Effector memory CD4-positive, alpha-beta T cell (primary cell): Measurements from ENCODE around the gene OPN4.

Experiments
- DNase-seq, 3 donors: peaks; one replicate each; pipeline ENCODE4 v3.0.0-alpha.2; 2020
- H3K27ac ChIP-seq: 2 replicates; pipeline ENCODE4 v1.7.0; 2013; ENCODE audit warnings: mild to moderate bottlenecking, low read length, moderate library complexity; ENCODE audit not compliant: insufficient read depth, poor library complexity, severe bottlenecking
- H3K27me3 ChIP-seq: replicated peaks from 2 replicates; pipeline ENCODE4 v1.7.0; 2013; ENCODE audit warnings: mild to moderate bottlenecking, low read length; ENCODE audit not compliant: insufficient read depth, control insufficient read depth, poor library complexity, severe bottlenecking
- H3K36me3 ChIP-seq: 2 replicates; pipeline ENCODE4 v1.7.0; 2013; ENCODE audit warnings: mild to moderate bottlenecking, low read length, moderate library complexity; ENCODE audit not compliant: control insufficient read depth, insufficient read depth
- H3K4me1 ChIP-seq: 2 replicates; pipeline ENCODE4 v1.7.0; 2013; ENCODE audit warnings: low read length, mild to moderate bottlenecking; ENCODE audit not compliant: control insufficient read depth, insufficient read depth, poor library complexity, severe bottlenecking
- H3K4me3 ChIP-seq: 2 replicates; pipeline ENCODE4 v1.7.0; 2013; ENCODE audit warnings: low read length, low read depth, mild to moderate bottlenecking; ENCODE audit not compliant: insufficient read depth, poor library complexity, severe bottlenecking
- H3K9me3 ChIP-seq: 2 replicates; pipeline ENCODE4 v1.7.0; 2013; ENCODE audit warnings: mild to moderate bottlenecking, low read length, moderate library complexity; ENCODE audit not compliant: control insufficient read depth

Gene OPN4

DNA sequence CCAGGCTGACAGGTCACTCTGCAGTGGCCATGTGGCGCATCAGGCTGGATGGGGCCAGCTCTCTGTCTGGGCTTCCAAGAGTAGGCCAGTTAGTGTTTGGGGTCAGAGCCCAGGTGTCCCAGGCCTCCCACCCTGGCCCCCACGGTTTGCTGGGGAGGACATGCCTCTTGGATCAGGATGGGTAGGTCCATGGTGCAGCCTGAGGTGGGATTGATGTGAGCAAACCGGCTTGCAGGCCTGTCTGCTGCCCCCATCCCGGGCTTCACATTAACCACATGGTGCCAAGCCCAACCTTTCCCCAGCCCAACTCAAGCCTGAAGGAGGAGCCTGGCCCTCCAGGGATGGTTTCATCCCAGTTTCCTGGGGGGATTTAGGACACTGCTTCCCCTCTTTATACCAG, 53.2 kb downstream of the OPN4 start:
- DNase-seq: no peak
- Histone ChIP-seq H3K4me3 (no peak overlapping the region), H3K27ac (no peak overlapping the region), H3K36me3 (no peaks in the 10 kb centered on the region), H3K4me1 (peaks cover 7% of the 10 kb centered on the region), H3K27me3 (no peaks in the 10 kb centered on the region), H3K9me3 (no peaks in the 10 kb centered on the region)

- DNase-seq: no peak
- Histone ChIP-seq H3K4me3 (no peak overlapping the region), H3K36me3 (no peaks in the 10 kb centered on the region), H3K9me3 (no peaks in the 10 kb centered on the region), H3K27ac (no peak overlapping the region), H3K4me1 (peaks cover 7% of the 10 kb centered on the region), H3K27me3 (no peaks in the 10 kb centered on the region)
These were observed 53.9 kb downstream of the OPN4 start for GRCh38 chr10:86708068-86708782.

GRCh38 chr10:86708783-86709380, 54.5 kb downstream of the OPN4 start:
- Histone ChIP-seq H3K27me3 (no peaks in the 10 kb centered on the region), H3K4me3 (no peak overlapping the region), H3K9me3 (no peaks in the 10 kb centered on the region), H3K27ac (no peak overlapping the region), H3K4me1 (peaks cover 7% of the 10 kb centered on the region), H3K36me3 (no peaks in the 10 kb centered on the region)
- DNase-seq: no peak

DNA sequence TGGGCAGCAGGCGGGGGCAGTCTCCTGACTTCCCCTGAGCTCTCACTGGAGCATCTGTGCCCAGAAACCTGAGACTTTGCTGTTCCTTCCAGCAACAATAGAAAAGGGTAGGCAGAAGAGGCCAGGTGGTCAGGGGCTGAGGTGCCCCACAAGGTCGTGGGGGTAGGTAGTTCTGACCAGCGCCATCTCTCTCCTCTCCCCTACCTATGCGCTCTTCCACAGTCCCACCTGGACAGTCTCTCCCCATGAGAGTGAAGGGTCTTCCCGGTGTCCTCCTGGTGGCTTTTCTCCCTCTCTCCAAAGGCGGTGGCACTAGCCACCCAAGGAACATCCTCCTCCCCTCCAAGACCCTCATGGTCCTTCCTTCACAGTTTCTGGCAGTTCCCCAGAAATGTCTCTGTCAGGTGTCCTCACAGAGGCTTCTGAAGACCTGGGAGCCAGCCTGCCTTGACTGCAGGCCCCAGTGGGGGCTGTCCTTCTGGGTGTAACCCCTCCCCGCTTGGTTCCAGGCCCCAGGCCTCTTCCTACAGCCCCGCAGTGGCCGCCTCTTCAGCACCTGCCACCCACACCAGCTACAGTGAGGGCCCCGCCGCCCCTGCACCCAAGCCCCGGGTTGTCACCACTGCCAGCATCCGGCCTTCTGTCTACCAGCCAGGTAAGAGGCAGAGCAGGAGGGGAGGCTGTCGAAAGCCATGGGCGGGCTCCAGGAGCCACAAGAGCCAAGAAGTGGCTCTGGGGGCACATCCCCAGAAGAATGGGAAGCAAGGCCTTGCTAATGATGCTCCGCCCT, 55.2 kb downstream of the OPN4 start:
- H3K9me3 ChIP-seq: no peaks in the 10 kb centered on the region
- no peaks in the 10 kb centered on the region for H3K27me3 ChIP-seq
- no peak overlapping the region for H3K27ac ChIP-seq
- no peak overlapping the region for H3K4me3 ChIP-seq
- H3K36me3 ChIP-seq: no peaks in the 10 kb centered on the region
- H3K4me1 ChIP-seq: peaks cover 7% of the 10 kb centered on the region
- DNase-seq: no peak

- no peaks in the 10 kb centered on the region for H3K36me3 ChIP-seq
- H3K9me3 ChIP-seq: no peaks in the 10 kb centered on the region
- H3K4me3 ChIP-seq: peak overlapping the region; percentile 71
- DNase-seq: peak; percentile 63 to 73 (median 72)
- peak overlapping the region; percentile 81 for H3K27ac ChIP-seq
- H3K27me3 ChIP-seq: no peaks in the 10 kb centered on the region
- H3K4me1 ChIP-seq: peaks cover 7% of the 10 kb centered on the region
These were observed 56.7 kb downstream of the OPN4 start for GRCh38 chr10:86710987-86711512.

DNA sequence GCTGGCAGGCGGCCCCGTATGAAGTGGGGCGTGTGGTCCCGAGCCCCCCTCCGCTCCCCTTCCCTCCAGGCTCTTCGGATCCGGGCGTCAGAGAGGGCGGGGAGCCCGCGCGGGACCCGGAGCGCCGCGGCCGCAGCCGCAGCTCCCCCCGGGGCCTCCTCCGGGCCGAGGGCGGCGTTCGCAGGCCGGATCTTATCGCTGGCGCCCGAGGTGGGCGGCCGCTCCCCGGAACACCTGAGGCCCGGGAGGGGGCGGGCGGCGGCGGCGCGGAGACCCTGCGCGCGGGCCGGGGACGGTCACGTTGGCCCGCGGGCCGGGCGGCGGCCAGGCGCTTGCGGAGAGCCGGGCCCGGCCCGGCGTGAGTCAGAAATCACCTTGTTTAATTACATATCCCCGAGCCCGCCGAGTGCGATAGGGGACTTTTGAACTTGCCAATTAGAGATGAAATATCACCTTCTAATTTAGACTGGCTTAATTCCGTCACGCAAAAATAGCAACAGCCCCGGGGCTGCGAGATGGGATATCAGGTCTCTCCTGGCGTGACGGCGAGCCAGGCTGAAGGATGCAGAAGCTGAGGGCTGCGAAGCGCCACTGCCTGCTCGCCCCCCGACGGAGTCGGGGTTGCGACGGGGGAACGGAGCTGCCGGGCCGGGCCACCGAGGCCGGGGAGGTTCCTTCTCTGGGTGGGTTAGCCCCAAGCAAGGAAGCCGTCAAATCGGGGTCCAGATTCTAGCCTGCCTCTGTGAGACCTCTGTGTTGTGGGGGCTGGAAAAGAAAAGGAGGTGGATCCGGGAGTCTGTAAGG, 57.4 kb downstream of the OPN4 start:
- Histone ChIP-seq H3K36me3 (no peaks in the 10 kb centered on the region), H3K4me3 (peak overlapping the region; percentile 71), H3K27ac (peak overlapping the region; percentile 81), H3K27me3 (no peaks in the 10 kb centered on the region), H3K9me3 (no peaks in the 10 kb centered on the region), H3K4me1 (peaks cover 7% of the 10 kb centered on the region)
- peak; percentile 29 to 43 (median 30) for DNase-seq

GRCh38 chr10:86712317-86712707, 58.0 kb downstream of the OPN4 start:
- no peak for DNase-seq
- peaks cover 7% of the 10 kb centered on the region for H3K4me1 ChIP-seq
- peak overlapping the region; percentile 61 for H3K27ac ChIP-seq
- H3K9me3 ChIP-seq: no peaks in the 10 kb centered on the region
- H3K4me3 ChIP-seq: peak overlapping the region; percentile 71
- no peaks in the 10 kb centered on the region for H3K36me3 ChIP-seq
- no peaks in the 10 kb centered on the region for H3K27me3 ChIP-seq

DNA sequence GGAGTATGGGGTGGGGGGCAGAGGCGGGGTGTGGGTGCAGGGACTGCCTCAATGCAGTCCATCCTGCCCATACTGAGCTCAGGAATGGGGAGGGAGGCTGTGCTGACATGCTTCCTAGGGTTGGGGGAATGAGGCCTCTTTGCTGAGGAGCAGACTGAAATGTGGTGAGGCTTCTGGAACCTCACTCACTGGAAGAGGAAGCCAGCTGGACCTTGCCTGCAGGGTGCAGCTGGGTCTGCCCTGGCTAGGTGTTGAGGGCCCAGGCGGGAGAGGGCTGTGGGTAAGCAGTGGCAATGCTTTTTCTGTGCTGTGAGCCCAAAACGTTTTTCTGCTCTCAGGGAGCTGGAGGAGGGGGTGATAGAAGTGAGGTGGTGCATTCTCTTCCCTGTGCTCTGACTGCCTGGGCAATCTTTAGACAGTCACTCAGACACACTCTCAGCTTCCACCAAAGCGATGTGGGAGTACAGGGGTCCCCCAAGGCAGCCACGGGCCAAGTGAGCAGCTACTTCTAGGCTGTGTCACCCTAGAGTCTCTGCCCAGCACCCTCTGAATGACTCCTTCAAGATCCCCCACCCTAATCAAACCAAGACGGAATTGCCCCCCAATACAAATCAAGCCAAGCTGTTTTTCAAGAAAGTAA, 60.9 kb downstream of the OPN4 start:
- no peaks in the 10 kb centered on the region for H3K36me3 ChIP-seq
- no peak overlapping the region for H3K4me3 ChIP-seq
- peaks cover 7% of the 10 kb centered on the region for H3K4me1 ChIP-seq
- no peak for DNase-seq
- no peak overlapping the region for H3K27ac ChIP-seq
- H3K27me3 ChIP-seq: no peaks in the 10 kb centered on the region
- no peaks in the 10 kb centered on the region for H3K9me3 ChIP-seq

DNA sequence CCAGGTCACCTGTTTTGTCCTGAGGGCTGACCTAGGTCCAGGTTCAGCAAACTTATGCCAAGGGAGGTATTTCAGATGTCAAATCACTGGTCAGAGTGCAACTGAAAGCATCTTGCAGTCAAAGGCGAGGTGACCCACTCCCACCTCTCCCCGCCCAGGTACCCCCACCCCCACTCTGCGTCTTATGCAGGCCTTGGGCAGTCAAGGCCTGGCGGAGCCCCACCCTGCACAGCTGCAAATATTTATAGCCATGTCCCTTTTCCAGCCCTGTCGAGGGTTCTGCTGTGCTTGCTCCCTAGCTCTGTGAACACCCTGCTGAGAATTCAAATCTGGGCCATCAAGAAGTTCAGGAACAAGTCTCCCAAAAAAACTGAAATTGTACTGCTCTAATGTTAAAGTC, 61.5 kb downstream of the OPN4 start:
- no peaks in the 10 kb centered on the region for H3K9me3 ChIP-seq

More for the DNA sequence above, 61.5 kb downstream of the OPN4 start:
- H3K4me1 ChIP-seq: peaks cover 7% of the 10 kb centered on the region
- no peaks in the 10 kb centered on the region for H3K27me3 ChIP-seq
- DNase-seq: no peak
- no peak overlapping the region for H3K4me3 ChIP-seq
- no peaks in the 10 kb centered on the region for H3K36me3 ChIP-seq
- H3K27ac ChIP-seq: no peak overlapping the region
